Measurements from ENCODE around the gene SNTA1.

DNA sequence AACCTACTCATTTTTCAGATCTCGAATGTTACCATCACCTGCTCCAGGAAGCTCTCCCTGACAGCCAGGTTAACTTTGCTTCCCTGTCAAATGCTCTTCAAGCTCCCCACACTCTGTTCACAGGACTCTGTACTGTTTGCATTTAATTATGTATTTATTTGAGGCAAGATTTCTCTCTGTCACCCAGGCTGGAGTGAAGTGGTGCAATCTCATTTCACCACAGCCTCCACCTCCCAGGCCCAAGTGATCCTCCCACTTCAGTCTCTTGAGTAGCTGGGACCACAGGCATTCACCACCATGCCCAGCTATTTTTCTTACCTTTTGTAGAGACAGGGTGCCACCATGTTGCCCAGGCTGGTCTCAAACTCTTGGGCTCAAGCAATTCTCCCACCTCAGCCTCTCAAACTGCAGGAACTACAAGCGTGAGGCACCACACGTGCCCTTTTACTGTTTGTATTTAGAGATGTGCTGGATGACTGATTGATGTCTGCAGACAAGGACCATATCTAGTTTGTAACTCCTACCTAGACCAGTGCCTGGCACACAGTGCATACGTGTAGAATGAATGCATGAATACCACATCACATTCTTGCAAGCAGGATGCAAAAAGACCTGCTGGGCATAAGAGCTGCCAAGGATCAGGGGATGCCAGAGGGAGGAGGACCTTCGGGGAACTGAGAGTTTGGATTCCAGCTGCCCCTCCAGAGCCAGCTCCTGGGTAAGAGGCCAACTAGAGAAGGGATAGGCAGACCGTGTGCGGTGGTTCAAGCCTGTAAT, 30.7 kb upstream of the SNTA1 start:
- TF ChIP-seq POLR2A (IDR thresholded peaks at IDR 0.05; ENCODE audit: insufficient read depth in 1 of 2, low read depth in 2 of 2, low read length in 2 of 2) (no peak), ZNF768 (CRISPR knock-in tag; IDR thresholded peaks at IDR 0.05) (no peak)
